Skeletal muscle cell (primary cell): ENCODE measurements around the gene OSBPL9.
"Not testable (repeated sequence)": the region's sequence is repeated elsewhere in the genome, so short reads cannot be mapped to it uniquely, and the experiment has no call there.

ENCODE experiments used
- DNase-seq: peaks from one replicate; pipeline ENCODE4 v3.0.0-alpha.2; 2010; ENCODE audit warnings: low read depth
- H3K4me3 ChIP-seq: 2 replicates; pipeline ENCODE4 v1.5.1; 2011; ENCODE audit warnings: low read depth, mild to moderate bottlenecking, control low read depth, low read length, moderate library complexity

Gene OSBPL9

DNA sequence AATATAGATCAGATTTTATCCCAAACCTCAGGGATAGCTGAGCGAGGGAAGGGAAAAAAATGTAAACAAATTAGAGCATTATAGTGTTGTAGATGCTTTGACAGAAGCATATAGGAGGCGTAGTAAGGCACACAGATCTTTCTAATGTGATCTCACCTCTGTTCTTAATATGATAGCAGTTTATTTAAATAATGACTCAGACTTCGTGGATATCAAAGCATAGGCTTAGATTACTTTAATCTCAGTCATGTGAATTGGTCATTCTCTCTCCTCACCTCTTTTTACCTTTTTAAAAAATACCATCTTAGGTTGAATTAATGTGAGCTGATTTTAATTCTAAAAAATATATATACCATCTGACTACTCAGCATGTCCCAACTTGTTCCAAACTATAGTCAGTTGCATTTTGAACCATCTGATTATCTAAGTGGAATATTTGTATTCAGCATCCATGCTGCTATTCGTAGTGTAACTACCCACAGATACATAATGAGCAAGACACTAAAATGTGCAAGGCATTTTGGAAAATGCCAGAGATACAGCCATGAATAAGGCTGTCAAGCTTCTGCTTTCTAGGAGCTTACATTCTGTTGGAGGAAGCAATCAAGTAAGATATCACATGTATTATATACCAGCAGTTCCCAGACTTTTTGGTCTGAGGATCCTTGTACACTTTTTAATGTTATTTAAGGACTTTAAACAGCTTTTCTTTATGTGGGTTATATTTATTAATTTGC lies 76.7 kb downstream of the OSBPL9 start:
- no peak for DNase-seq
- H3K4me3 ChIP-seq: no peak overlapping the region

DNA sequence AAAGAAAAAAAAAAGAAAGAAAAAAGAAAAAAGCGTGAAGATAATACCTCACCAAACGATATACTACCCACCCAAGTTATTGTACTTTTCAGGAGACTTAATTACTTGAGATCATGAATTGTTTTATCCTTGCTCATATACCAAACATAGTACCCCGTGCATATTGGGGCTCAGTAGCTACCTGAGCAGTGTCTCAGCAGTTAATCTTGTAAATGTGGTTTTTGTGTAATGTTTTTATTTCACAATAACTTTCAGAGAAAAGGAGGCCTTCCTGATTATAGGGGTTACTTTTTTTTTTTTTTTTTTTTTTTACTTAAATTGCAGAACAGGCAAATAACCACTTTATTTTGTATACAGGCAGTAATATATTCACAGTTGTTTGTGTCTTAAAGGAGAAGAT lies 80.3 kb downstream of the OSBPL9 start:
- no peak for DNase-seq
- no peak overlapping the region for H3K4me3 ChIP-seq

DNA sequence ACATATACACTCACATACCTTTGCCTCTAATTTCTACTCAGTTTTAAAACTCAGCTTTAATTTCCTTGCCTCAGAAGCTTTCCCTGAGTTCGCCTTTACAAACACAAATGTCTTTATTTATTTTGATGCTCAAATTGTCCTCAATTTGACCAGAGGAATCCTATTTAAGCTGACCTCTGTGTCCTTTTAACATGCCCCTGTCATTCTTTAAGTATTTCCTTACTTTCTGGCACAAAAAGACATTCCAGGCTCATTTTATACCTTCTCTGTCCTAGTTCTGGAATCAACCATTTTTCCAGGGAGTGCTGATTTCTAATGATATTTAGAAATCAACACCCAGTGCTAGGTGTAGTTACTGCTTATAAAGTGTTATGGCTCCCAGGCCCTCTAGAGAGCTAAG lies 82.5 kb downstream of the OSBPL9 start:
- no peak overlapping the region for H3K4me3 ChIP-seq
- DNase-seq: no peak

- not testable (repeated sequence) for DNase-seq, H3K4me3 ChIP-seq
These were observed 84.9 kb downstream of the OSBPL9 start for GRCh38 chr1:51701782-51702181.

DNA sequence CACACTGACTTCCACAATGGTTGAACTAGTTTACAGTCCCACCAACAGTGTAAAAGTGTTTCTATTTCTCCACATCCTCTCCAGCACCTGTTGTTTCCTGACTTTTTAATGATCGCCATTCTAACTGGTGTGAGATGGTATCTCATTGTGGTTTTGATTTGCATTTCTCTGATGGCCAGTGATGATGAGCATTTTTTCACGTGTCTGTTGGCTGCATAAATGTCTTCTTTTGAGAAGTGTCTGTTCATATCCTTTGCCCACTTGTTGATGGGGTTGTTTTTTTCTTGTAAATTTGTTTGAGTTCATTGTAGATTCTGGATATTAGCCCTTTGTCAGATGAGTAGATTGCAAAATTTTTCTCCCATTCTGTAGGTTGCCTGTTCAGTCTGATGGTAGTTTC lies 85.3 kb downstream of the OSBPL9 start:
- DNase-seq, H3K4me3 ChIP-seq: not testable (repeated sequence)

GRCh38 chr1:51705035-51705434 lies 88.1 kb downstream of the OSBPL9 start:
- DNase-seq: no peak
- H3K4me3 ChIP-seq: no peak overlapping the region

DNA sequence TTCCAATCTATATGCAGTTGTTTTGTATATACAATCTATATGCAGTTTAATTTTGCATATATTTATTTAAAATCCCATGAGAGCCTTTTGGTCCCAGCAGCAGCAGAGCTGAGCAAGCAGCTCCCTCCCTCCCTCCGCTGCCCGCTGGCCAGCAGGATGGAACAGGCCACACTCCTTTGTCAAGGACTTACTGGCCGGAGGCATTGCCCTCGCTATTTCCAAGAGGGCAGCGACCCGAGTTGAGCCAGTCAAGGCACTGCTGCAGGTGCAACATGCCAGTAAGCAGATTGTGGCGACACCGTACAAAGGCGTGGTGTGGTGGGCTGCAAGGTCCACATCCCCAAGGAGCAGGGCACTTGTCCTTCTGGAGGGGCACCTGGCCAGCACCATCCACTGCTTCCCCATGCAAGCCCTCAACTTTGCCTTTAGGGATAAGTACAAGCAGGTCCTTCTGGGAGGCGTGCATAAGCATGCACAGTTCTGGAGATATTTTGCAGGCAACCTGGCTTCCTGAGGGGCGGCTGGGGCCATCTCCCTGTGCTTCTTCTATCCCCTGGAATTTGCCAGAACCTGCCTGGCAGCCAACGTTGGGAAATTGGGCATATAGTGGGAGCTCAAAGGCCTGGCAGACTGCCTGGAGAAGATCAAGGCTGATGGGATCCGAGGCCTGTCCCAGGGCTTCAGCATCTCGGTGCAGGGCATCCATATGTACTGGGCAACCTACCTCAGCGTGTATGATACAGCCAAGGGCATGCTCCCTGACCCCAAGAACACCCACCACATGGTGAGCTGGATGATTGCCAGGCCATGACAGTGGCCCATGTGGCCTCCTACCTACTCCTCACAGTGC lies 92.2 kb downstream of the OSBPL9 start:
- DNase-seq: no peak
- H3K4me3 ChIP-seq: no peak overlapping the region

- no peak overlapping the region for H3K4me3 ChIP-seq
- DNase-seq: no peak
These were observed 93.1 kb downstream of the OSBPL9 start for GRCh38 chr1:51709951-51710350.

DNA sequence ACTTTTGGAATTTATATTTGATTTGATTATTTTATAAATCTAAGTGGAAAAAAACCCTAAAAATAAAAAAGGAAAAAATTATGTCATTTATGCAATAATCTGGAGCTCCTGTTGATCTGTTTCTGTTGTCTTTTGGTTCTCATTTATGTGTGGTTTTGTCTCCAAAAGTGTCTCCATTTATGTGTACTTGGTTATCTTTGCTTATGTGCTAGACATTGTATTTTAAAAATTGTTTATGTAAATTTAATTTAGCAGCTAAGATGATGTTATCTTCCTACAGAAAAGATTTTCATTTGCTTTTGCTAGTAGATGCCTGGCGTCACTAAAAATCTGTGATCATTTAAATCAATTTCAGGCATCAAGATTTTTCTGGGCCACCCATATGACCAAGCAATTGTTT lies 95.7 kb downstream of the OSBPL9 start:
- no peak for DNase-seq
- no peak overlapping the region for H3K4me3 ChIP-seq

GRCh38 chr1:51714374-51715019 lies 97.6 kb downstream of the OSBPL9 start:
- no peak for DNase-seq

GRCh38 chr1:51715369-51715768 lies 98.5 kb downstream of the OSBPL9 start:
- H3K4me3 ChIP-seq: no peak overlapping the region
- DNase-seq: no peak

More at GRCh38 chr1:51714374-51715019, 97.6 kb downstream of the OSBPL9 start:
- no peak overlapping the region for H3K4me3 ChIP-seq

DNA sequence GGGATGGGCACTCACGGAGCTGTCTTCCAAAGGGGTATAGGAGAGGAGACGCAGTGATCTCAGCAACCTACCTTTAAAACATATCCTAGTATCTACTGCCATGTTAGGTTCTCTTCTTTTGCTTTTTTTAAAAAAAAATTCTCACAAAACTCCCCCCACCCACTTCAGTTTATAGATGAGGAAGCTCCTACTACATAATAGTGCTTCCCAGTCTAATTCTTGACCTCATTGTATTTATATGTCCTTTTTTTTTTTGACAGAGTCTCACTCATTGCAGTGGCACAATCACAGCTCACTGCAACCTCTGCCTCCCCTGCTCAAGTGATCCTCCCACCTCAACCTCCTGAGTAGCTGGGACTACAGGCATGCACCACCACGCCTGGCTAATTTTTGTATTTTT lies 99.9 kb downstream of the OSBPL9 start:
- DNase-seq: no peak
- no peak overlapping the region for H3K4me3 ChIP-seq

GRCh38 chr1:51717842-51718241 lies 101.0 kb downstream of the OSBPL9 start:
- no peak overlapping the region for H3K4me3 ChIP-seq
- DNase-seq: no peak

DNA sequence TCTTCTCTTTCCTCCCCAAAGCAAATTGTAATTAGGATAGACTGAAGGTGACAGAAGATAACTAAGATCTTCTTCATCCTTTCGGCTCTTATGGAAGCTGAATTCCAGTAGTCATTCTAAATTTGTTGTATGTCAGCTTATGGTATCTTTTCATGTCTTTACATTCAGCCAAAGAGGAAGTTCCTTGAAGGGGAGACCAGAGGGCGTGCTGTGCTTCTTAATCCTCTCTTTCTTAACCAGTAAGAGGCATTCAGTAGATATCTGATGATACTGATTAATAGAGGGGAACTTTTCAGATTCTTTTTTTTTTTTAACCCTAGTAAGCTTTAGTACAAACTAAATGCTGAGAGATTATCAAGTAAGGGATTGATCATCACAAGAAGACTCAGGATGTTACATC lies 102.3 kb downstream of the OSBPL9 start:
- DNase-seq: no peak
- H3K4me3 ChIP-seq: no peak overlapping the region

DNA sequence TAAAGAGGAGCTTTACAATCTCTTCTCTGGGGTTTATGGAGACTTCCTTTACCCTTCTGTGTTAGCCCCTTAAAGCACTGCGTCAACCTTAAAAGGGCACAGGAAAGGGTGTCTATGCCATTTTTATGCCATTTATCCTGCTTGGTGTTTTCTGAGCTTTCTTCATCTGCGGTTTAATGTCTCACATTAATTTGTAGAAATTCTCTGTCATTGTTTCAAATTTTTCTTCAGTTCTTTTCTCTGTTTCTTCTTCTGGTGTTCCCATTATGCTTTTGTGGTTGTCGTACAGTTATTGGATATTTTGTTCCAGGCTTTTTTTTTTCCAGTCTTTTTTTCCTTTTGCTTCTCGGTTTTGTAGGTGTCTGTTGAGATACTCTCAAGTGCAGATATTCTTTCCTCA lies 107.9 kb downstream of the OSBPL9 start:
- H3K4me3 ChIP-seq: no peak overlapping the region
- DNase-seq: no peak

GRCh38 chr1:51726051-51726450 lies 109.2 kb downstream of the OSBPL9 start:
- no peak overlapping the region for H3K4me3 ChIP-seq
- DNase-seq: no peak

DNA sequence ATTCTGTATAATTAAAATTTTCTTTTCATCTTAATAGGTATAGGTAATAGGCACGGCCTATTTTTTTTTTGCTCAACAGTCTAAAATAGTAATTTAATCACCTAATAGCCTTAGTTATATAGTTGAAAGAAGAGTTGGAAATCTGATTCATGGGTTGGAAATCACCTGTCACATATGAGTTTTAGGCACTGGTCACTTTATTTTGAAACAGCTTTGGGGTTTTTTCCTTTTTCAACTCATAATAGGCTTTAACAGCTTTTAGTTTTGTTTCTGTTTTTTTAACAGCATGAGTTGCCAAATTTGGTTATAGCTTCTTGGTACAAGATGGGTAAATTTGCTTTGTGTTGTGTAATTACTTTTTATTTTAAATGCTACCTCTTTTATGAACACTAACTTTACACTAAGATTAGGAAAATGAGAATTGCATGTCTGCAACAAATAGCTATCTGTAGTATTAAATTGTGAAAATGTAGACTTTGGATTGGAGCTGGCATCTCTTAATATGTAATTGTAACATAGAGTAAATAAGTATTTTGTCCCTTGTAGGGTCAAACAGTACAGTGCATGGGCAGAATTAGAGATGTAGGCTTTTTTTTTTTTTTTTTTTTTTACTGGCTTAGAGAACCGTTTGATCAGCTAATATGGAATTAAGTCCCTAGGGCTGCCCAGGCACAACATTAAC lies 109.8 kb downstream of the OSBPL9 start:
- no peak overlapping the region for H3K4me3 ChIP-seq
- DNase-seq: no peak

DNA sequence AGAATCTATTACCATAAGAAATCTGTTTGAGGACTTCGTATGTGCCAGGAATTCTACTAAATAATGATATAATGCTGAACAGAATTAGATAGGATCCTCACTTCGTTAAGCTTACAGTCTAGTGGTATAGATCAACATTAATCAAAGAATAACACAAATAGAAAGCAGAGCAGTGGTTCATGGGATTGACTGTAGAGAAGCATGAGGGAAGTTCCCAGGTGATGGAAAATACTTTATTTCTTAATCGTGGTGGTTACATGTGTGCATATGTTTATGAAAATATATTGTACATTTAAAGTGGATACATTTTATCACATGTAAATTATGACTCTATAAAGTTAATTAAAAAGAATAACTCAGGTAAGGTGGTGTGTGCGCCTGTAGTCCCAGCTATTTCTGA lies 110.5 kb downstream of the OSBPL9 start:
- H3K4me3 ChIP-seq: no peak overlapping the region
- no peak for DNase-seq

DNA sequence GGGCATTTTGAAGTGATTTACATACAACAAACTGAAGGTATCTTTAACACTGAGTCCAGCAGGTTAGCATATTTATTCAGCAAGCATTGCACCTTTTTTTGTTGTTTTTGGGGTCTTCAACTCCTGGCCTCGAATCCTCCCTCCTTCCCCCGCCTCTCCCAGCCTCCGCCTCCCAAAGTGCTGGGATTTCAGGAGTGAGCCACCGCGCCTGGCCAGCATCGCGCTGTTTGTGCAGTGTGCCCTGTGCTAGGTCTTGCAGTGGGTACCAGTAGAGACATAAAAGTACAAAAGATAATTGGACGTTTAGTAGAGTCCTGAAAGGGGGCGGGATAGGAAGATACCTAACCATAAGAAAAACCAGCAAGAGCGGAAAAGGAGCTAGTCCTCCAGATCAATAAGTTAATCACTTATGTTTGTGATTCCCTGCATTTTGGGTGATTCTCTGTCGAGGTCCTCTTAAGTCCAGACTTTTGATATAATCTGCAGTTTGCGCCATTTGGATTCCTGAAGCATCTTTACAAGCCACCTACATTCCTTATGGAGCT lies 111.8 kb downstream of the OSBPL9 start:
- peak overlapping the region; percentile 70 for H3K4me3 ChIP-seq
- no peak for DNase-seq
